PC-9 (cell line): ENCODE measurements around the gene GABPB1. TPM values are rescaled to one million over a fixed set of nuclear protein-coding genes. Genes with fewer than 3 reads are reported as not detected.

Source experiments
- BruUV-seq: library from RNA; stranded (reverse); fragments of 400-500 nt; replicated peaks from 2 replicates; lab custom pipeline; 2021; lab: Mats Ljungman, UMichigan
- CTCF ChIA-PET: fragments of 300-600 bp; sonication (Branson Sonifier 250); formaldehyde crosslinking; loops from one replicate; lab custom pipeline; 2022; ENCODE audit warnings: antibody characterized with exemption; lab: Charles Lee
- POLR2A ChIA-PET: fragments of 300-600 bp; sonication (Branson Sonifier 250); formaldehyde crosslinking; loops from one replicate; lab custom pipeline; 2022; ENCODE audit warnings: antibody characterized with exemption; ENCODE audit not compliant: unreplicated experiment; lab: Charles Lee
- DNase-seq, 2 experiments: peaks; one replicate each; pipeline versions ENCODE4 v3.0.0 to v3.0.0-alpha.2; 2015 to 2022; ENCODE audit warnings: mixed read lengths in 1 of 2
- H2AFZ ChIP-seq: fragments of 200-600 bp; sonication (generic); 2 replicates; pipeline ENCODE4 v1.8.1; 2017; ENCODE audit warnings: antibody characterized with exemption
- H3F3A ChIP-seq: fragments of 200-600 bp; sonication (generic); 2 replicates; pipeline ENCODE4 v1.8.1; 2017; ENCODE audit warnings: antibody characterized with exemption, mild to moderate bottlenecking, low read depth; ENCODE audit not compliant: insufficient read depth
- H3K27ac ChIP-seq: fragments of 200-600 bp; sonication (generic); 2 replicates; pipeline ENCODE4 v1.6.1; 2016; ENCODE audit warnings: mixed run types
- H3K27me3 ChIP-seq: fragments of 200-600 bp; sonication (generic); 2 replicates; pipeline ENCODE4 v1.6.1; 2016; ENCODE audit warnings: low read depth, mixed run types; ENCODE audit not compliant: insufficient read depth
- H3K36me3 ChIP-seq: fragments of 200-600 bp; sonication (generic); 2 replicates; pipeline ENCODE4 v1.6.1; 2016; ENCODE audit warnings: low read depth, mixed run types
- H3K4me1 ChIP-seq: fragments of 200-600 bp; sonication (generic); replicated peaks from 2 replicates; pipeline ENCODE4 v1.6.1; 2016; ENCODE audit warnings: mixed run types; ENCODE audit not compliant: insufficient read depth
- H3K4me2 ChIP-seq: fragments of 200-600 bp; sonication (generic); 2 replicates; pipeline ENCODE4 v1.6.1; 2017; ENCODE audit warnings: mixed run types
- H3K4me3 ChIP-seq: fragments of 200-600 bp; sonication (generic); 2 replicates; pipeline ENCODE4 v1.6.1; 2016; ENCODE audit warnings: mixed run types
- H3K79me2 ChIP-seq: fragments of 200-600 bp; sonication (generic); 2 replicates; pipeline ENCODE4 v1.6.1; 2017; ENCODE audit warnings: low read depth, mixed run types
- H3K9me2 ChIP-seq: fragments of 200-600 bp; sonication (generic); 2 replicates; pipeline ENCODE4 v1.8.1; 2017; ENCODE audit warnings: mild to moderate bottlenecking; ENCODE audit not compliant: insufficient read depth
- H3K9me3 ChIP-seq: fragments of 200-600 bp; sonication (generic); 2 replicates; pipeline ENCODE4 v1.8.1; 2016; ENCODE audit warnings: low read depth; ENCODE audit not compliant: insufficient read depth
- H4K20me1 ChIP-seq: fragments of 200-600 bp; sonication (generic); 2 replicates; pipeline ENCODE4 v1.8.1; 2017; ENCODE audit not compliant: insufficient read depth
- EZH2 ChIP-seq: fragments of 200-600 bp; sonication (generic); IDR thresholded peaks from 2 replicates; pipeline ENCODE4 v1.8.0; 2017; ENCODE audit warnings: antibody characterized with exemption, low read depth
- intact Hi-C: fragments of 100-400 bp; cut with micrococcal nuclease; formaldehyde crosslinking; loops from one replicate; pipeline ENCODE4 v1.10.0; 2022; ENCODE audit not compliant: unreplicated experiment
- total RNA-seq: library from RNA; stranded (reverse); gene quantifications from 2 replicates; pipeline ENCODE4 v1.2.3, GENCODE V29; 2021
- TF ChIP-seq, protein P1 (sequence below): fragments of 200-600 bp; sonication (generic); conservative IDR thresholded peaks from 2 replicates; pipeline ENCODE4 v1.6.1; 2017; ENCODE audit warnings: mixed run types, antibody characterized with exemption, mild to moderate bottlenecking, moderate library complexity

GABPB1 gene
- total RNA-seq, 1 experiment from 2014 or later = 21.7 TPM

GRCh38 chr15:50275908-50276307, 79.1 kb downstream of the GABPB1 start:
- Histone ChIP-seq H3K27me3 (no peaks in the 10 kb centered on the region), H3K4me3 (no peak overlapping the region), H3K27ac (no peak overlapping the region), H3K9me3 (no peaks in the 10 kb centered on the region), H3K79me2 (no peaks in the 10 kb centered on the region), H3F3A (no peaks in the 10 kb centered on the region), H3K9me2 (no peaks in the 10 kb centered on the region), H3K4me2 (no peak overlapping the region), H2AFZ (no peak overlapping the region), H3K36me3 (no peaks in the 10 kb centered on the region), H4K20me1 (no peaks in the 10 kb centered on the region), H3K4me1 (no peaks in the 10 kb centered on the region)
- intact Hi-C loops = no loop called here
- no peak for TF ChIP-seq EZH2
- TF ChIP-seq, protein P1, sequence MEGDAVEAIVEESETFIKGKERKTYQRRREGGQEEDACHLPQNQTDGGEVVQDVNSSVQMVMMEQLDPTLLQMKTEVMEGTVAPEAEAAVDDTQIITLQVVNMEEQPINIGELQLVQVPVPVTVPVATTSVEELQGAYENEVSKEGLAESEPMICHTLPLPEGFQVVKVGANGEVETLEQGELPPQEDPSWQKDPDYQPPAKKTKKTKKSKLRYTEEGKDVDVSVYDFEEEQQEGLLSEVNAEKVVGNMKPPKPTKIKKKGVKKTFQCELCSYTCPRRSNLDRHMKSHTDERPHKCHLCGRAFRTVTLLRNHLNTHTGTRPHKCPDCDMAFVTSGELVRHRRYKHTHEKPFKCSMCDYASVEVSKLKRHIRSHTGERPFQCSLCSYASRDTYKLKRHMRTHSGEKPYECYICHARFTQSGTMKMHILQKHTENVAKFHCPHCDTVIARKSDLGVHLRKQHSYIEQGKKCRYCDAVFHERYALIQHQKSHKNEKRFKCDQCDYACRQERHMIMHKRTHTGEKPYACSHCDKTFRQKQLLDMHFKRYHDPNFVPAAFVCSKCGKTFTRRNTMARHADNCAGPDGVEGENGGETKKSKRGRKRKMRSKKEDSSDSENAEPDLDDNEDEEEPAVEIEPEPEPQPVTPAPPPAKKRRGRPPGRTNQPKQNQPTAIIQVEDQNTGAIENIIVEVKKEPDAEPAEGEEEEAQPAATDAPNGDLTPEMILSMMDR = no peak
- DNase-seq = no peak
- POLR2A ChIA-PET = no interaction called here
- no TSS peak for BruUV-seq
- CTCF ChIA-PET = no interaction called here

DNA sequence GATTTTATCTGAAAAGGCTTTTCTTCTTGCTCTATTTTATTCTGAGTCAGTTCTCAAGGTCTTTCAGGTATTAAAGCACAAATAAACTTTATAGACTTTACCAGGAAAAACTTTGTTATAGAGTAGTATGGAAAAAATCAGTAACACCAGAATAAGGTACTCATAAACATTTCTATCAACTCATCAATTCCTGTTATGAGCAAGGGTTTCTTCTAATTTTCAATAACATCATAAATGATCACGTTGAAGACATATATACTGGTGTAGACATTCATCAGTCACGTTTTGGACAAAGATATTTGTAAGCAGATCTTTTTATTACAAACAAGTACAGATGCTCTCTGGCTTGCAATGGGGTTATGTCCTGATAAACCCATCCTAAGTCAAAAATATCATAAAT, 79.9 kb downstream of the GABPB1 start:
- no peak for DNase-seq
- intact Hi-C loops = no loop called here
- Histone ChIP-seq H3K27ac (no peak overlapping the region), H3K9me2 (no peaks in the 10 kb centered on the region), H3K27me3 (no peaks in the 10 kb centered on the region), H3K9me3 (no peaks in the 10 kb centered on the region), H4K20me1 (no peaks in the 10 kb centered on the region), H3F3A (no peaks in the 10 kb centered on the region), H3K4me2 (no peak overlapping the region), H2AFZ (no peak overlapping the region), H3K4me3 (no peak overlapping the region), H3K79me2 (no peaks in the 10 kb centered on the region), H3K4me1 (no peaks in the 10 kb centered on the region), H3K36me3 (no peaks in the 10 kb centered on the region)
- ChIA-PET POLR2A (no interaction called here), CTCF (no interaction called here)
- no peak for TF ChIP-seq EZH2
- TF ChIP-seq, protein P1 = no peak
- BruUV-seq = no TSS peak

- H3K9me3 ChIP-seq = no peaks in the 10 kb centered on the region
- no peak for DNase-seq
- intact Hi-C loops = no loop called here
- TF ChIP-seq, protein P1 = no peak
- TF ChIP-seq EZH2 = no peak
- H3K4me3 ChIP-seq = no peak overlapping the region
- ChIA-PET POLR2A (no interaction called here), CTCF (no interaction called here)
- H3K79me2 ChIP-seq = no peaks in the 10 kb centered on the region
- no peaks in the 10 kb centered on the region for H3K9me2 ChIP-seq
- no peaks in the 10 kb centered on the region for H3F3A ChIP-seq
- no peak overlapping the region for H2AFZ ChIP-seq
- no peak overlapping the region for H3K4me2 ChIP-seq
- H3K27me3 ChIP-seq = no peaks in the 10 kb centered on the region
- H3K4me1 ChIP-seq = no peaks in the 10 kb centered on the region
- H3K36me3 ChIP-seq = no peaks in the 10 kb centered on the region
- H4K20me1 ChIP-seq = no peaks in the 10 kb centered on the region
- no TSS peak for BruUV-seq
- no peak overlapping the region for H3K27ac ChIP-seq
These were observed 87.4 kb downstream of the GABPB1 start for GRCh38 chr15:50267577-50267976.
